H9 (cell line): Measurements from ENCODE around the gene VDR. TPM values are rescaled to one million over a fixed set of nuclear protein-coding genes. Genes with fewer than 3 reads are reported as not detected.

Source experiments
- DNase-seq: peaks from one replicate; pipeline ENCODE4 v3.0.0-alpha.2; 2017
- H2AFZ ChIP-seq: one replicate; pipeline ENCODE4 v1.6.1; 2013; ENCODE audit warnings: mild to moderate bottlenecking, low read length, control low read depth, moderate library complexity
- H2AK5ac ChIP-seq: 2 replicates; pipeline ENCODE4 v1.6.1; 2013; ENCODE audit warnings: low read length, control low read depth, mixed read lengths; ENCODE audit not compliant: insufficient read length
- H2BK120ac ChIP-seq: one replicate; pipeline ENCODE4 v1.6.1; 2013; ENCODE audit warnings: low read depth, mild to moderate bottlenecking, low read length, control low read depth, inconsistent platforms; ENCODE audit not compliant: poor library complexity, severe bottlenecking
- H2BK12ac ChIP-seq: 2 replicates; pipeline ENCODE4 v1.6.1; 2013; ENCODE audit warnings: low read length, control low read depth, mixed read lengths, low read depth; ENCODE audit not compliant: insufficient read length
- H2BK15ac ChIP-seq: 2 replicates; pipeline ENCODE4 v1.6.1; 2013; ENCODE audit warnings: low read depth, low read length, control low read depth
- H2BK20ac ChIP-seq: one replicate; pipeline ENCODE4 v1.6.1; 2013; ENCODE audit warnings: low read depth, mild to moderate bottlenecking, low read length, control low read depth, inconsistent platforms; ENCODE audit not compliant: poor library complexity, severe bottlenecking
- H2BK5ac ChIP-seq: 2 replicates; pipeline ENCODE4 v1.6.1; 2013; ENCODE audit warnings: low read length, control low read depth, mixed read lengths; ENCODE audit not compliant: insufficient read length
- H3K14ac ChIP-seq: 2 replicates; pipeline ENCODE4 v1.6.1; 2013; ENCODE audit warnings: low read length, control low read depth; ENCODE audit not compliant: insufficient read depth
- H3K18ac ChIP-seq: 2 replicates; pipeline ENCODE4 v1.6.1; 2013; ENCODE audit warnings: low read depth, mild to moderate bottlenecking, mixed read lengths, low read length, control low read depth; ENCODE audit not compliant: insufficient read length
- H3K23ac ChIP-seq: 2 replicates; pipeline ENCODE4 v1.6.1; 2013; ENCODE audit warnings: low read length, control low read depth, mixed read lengths, low read depth; ENCODE audit not compliant: insufficient read length
- H3K23me2 ChIP-seq: 2 replicates; pipeline ENCODE4 v1.6.1; 2013; ENCODE audit warnings: low read depth, mild to moderate bottlenecking, mixed read lengths, low read length, control low read depth; ENCODE audit not compliant: insufficient read length, poor library complexity, severe bottlenecking
- H3K27ac ChIP-seq: 2 replicates; pipeline ENCODE4 v1.5.1; 2013; ENCODE audit warnings: low read length, control low read depth, mixed read lengths, low read depth; ENCODE audit not compliant: insufficient read length
- H3K27me3 ChIP-seq: 2 replicates; pipeline ENCODE4 v1.6.1; 2013; ENCODE audit warnings: low read length, control low read depth, inconsistent platforms; ENCODE audit not compliant: insufficient read depth
- H3K4ac ChIP-seq: 2 replicates; pipeline ENCODE4 v1.6.1; 2013; ENCODE audit warnings: low read depth, mild to moderate bottlenecking, control low read depth, inconsistent platforms, low read length, moderate library complexity
- H3K4me1 ChIP-seq: 2 replicates; pipeline ENCODE4 v1.6.1; 2013; ENCODE audit warnings: low read length, control low read depth, inconsistent platforms; ENCODE audit not compliant: insufficient read depth
- H3K4me2 ChIP-seq: 2 replicates; pipeline ENCODE4 v1.6.1; 2013; ENCODE audit warnings: low read length, control low read depth, mixed read lengths; ENCODE audit not compliant: insufficient read length, insufficient read depth
- H3K56ac ChIP-seq: 2 replicates; pipeline ENCODE4 v1.6.1; 2013; ENCODE audit warnings: low read depth, mild to moderate bottlenecking, mixed read lengths, low read length, control low read depth; ENCODE audit not compliant: insufficient read length
- H3K79me1 ChIP-seq: 2 replicates; pipeline ENCODE4 v1.6.1; 2013; ENCODE audit warnings: low read depth, mild to moderate bottlenecking, moderate library complexity, low read length, control low read depth, inconsistent platforms; ENCODE audit not compliant: insufficient read depth, poor library complexity, severe bottlenecking
- H3K79me2 ChIP-seq: 2 replicates; pipeline ENCODE4 v1.6.1; 2013; ENCODE audit warnings: low read length, control low read depth, inconsistent platforms; ENCODE audit not compliant: insufficient read depth
- H3K9ac ChIP-seq: 2 replicates; pipeline ENCODE4 v1.6.1; 2013; ENCODE audit warnings: low read length, control low read depth, mixed read lengths; ENCODE audit not compliant: insufficient read length; ENCODE audit errors: extremely low read depth
- H3K9me3 ChIP-seq: one replicate; pipeline ENCODE4 v1.6.1; 2013; ENCODE audit warnings: low read depth, low read length, inconsistent platforms; ENCODE audit not compliant: control insufficient read depth
- H3T11ph ChIP-seq: one replicate; pipeline ENCODE4 v1.6.1; 2013; ENCODE audit warnings: mild to moderate bottlenecking, low read length, control low read depth, inconsistent platforms
- H4K20me1 ChIP-seq: one replicate; pipeline ENCODE4 v1.6.1; 2013; ENCODE audit not compliant: control insufficient read depth, insufficient read length, insufficient read depth
- H4K5ac ChIP-seq: 2 replicates; pipeline ENCODE4 v1.6.1; 2013; ENCODE audit warnings: low read depth, mild to moderate bottlenecking, mixed read lengths, low read length, control low read depth; ENCODE audit not compliant: insufficient read length
- H4K8ac ChIP-seq: replicated peaks from 2 replicates; pipeline ENCODE4 v1.6.1; 2013; ENCODE audit warnings: low read length, control low read depth, mixed read lengths, low read depth; ENCODE audit not compliant: insufficient read length
- H4K91ac ChIP-seq: 2 replicates; pipeline ENCODE4 v1.6.1; 2013; ENCODE audit warnings: low read depth, mild to moderate bottlenecking, moderate library complexity, mixed read lengths, low read length, control low read depth; ENCODE audit not compliant: insufficient read length
- H3K27ac Mint-ChIP-seq, 3 experiments: 2 replicates in 2 of 3; 3 replicates in 1 of 3; pipeline ENCODE4 v1.8.0; 2020 to 2021; ENCODE audit warnings: mixed read lengths in 3 of 3, mild to moderate bottlenecking in 1 of 3, moderate library complexity in 1 of 3
- H3K27me3 Mint-ChIP-seq: 2 replicates; pipeline ENCODE4 v1.8.0; 2021; ENCODE audit warnings: low read depth, mild to moderate bottlenecking, moderate library complexity, mixed read lengths
- H3K36me3 Mint-ChIP-seq, 3 experiments: 2 replicates in 2 of 3; 3 replicates in 1 of 3; pipeline ENCODE4 v1.8.0; 2020 to 2021; ENCODE audit warnings: low read depth in 3 of 3, mixed read lengths in 3 of 3; ENCODE audit not compliant: insufficient read depth in 1 of 3
- H3K4me1 Mint-ChIP-seq, 2 experiments: 2 replicates each; pipeline ENCODE4 v1.8.0; 2020; ENCODE audit warnings: mixed read lengths in 2 of 2
- H3K4me3 Mint-ChIP-seq, 2 experiments: 2 replicates in 1 of 2; 3 replicates in 1 of 2; pipeline ENCODE4 v1.8.0; 2020 to 2021; ENCODE audit warnings: mild to moderate bottlenecking in 2 of 2, mixed read lengths in 2 of 2, moderate library complexity in 1 of 2
- H3K9me3 Mint-ChIP-seq, 2 experiments: 2 replicates in 1 of 2; 3 replicates in 1 of 2; pipeline ENCODE4 v1.8.0; 2020; ENCODE audit warnings: mild to moderate bottlenecking in 2 of 2, mixed read lengths in 2 of 2, moderate library complexity in 1 of 2
- WGBS: extraction: QIAGEN DNeasy Blood & Tissue Kit; methylation state at CpG from one replicate; pipeline ENCODE4 v1.1.7; 2013; ENCODE audit warnings: missing lambda C conversion rate, low lambda C conversion rate, mixed read lengths; ENCODE audit not compliant: insufficient read length; ENCODE audit errors: extremely low coverage; 5-methylcytosine and 5-hydroxymethylcytosine counted together
- total RNA-seq: library from RNA; stranded (reverse); gene quantifications from 2 replicates; pipeline ENCODE4 v1.2.1, GENCODE V29; 2021
- TF ChIP-seq, protein P1 (sequence below): fragments of 200-600 bp; sonication (generic); conservative IDR thresholded peaks from 3 replicates; pipeline ENCODE4 v1.8.0; 2021; ENCODE audit warnings: antibody characterized with exemption, mild to moderate bottlenecking

Gene VDR
- total RNA-seq, 1 experiment from 2014 or later: 0.61 TPM

- Histone ChIP-seq H4K5ac (no peak overlapping the region), H3K23ac (no peak overlapping the region), H3K9me3 (no peaks in the 10 kb centered on the region), H3K79me2 (peaks cover 1% of the 10 kb centered on the region; the same call in 1 of the 2 replicates), H3K27me3 (no peaks in the 10 kb centered on the region), H2BK120ac (no peak overlapping the region), H3K9ac (no peak overlapping the region), H4K91ac (no peak overlapping the region), H3K79me1 (no peaks in the 10 kb centered on the region), H2AFZ (no peak overlapping the region), H2BK12ac (no peak overlapping the region), H2BK15ac (no peak overlapping the region), H3K18ac (no peak overlapping the region), H2BK5ac (no peak overlapping the region), H2BK20ac (no peak overlapping the region), H4K20me1 (peaks cover 2% of the 10 kb centered on the region), H3K4ac (no peak overlapping the region), H3K4me2 (no peak overlapping the region), H3K14ac (no peak overlapping the region; the same call in 1 of the 2 replicates), H3K4me1 (no peaks in the 10 kb centered on the region; the same call in 1 of the 2 replicates), H3T11ph (no peak overlapping the region), H3K23me2 (no peaks in the 10 kb centered on the region), H2AK5ac (no peak overlapping the region), H4K8ac (no peak overlapping the region), H3K56ac (no peak overlapping the region), H3K27ac (no peak overlapping the region)
- no peaks in the 10 kb centered on the region for H3K27me3 Mint-ChIP-seq
- WGBS: no CpG with 5 or more reads among the region's 7 CpGs
- H3K36me3 Mint-ChIP-seq: peaks cover 6 to 28% (median 21%) of the 10 kb centered on the region in 3 experiments; a peak in 6 of 7 replicates
- peak overlapping the region in 2 of 3 experiments; percentile 53 to 77; a peak in 4 of 7 replicates for H3K27ac Mint-ChIP-seq
- H3K4me1 Mint-ChIP-seq: peaks cover 30 to 41% of the 10 kb centered on the region in 2 experiments
- H3K4me3 Mint-ChIP-seq: no peak overlapping the region
- no peaks in the 10 kb centered on the region; a peak in 1 of 5 replicates for H3K9me3 Mint-ChIP-seq
- TF ChIP-seq, protein P1, sequence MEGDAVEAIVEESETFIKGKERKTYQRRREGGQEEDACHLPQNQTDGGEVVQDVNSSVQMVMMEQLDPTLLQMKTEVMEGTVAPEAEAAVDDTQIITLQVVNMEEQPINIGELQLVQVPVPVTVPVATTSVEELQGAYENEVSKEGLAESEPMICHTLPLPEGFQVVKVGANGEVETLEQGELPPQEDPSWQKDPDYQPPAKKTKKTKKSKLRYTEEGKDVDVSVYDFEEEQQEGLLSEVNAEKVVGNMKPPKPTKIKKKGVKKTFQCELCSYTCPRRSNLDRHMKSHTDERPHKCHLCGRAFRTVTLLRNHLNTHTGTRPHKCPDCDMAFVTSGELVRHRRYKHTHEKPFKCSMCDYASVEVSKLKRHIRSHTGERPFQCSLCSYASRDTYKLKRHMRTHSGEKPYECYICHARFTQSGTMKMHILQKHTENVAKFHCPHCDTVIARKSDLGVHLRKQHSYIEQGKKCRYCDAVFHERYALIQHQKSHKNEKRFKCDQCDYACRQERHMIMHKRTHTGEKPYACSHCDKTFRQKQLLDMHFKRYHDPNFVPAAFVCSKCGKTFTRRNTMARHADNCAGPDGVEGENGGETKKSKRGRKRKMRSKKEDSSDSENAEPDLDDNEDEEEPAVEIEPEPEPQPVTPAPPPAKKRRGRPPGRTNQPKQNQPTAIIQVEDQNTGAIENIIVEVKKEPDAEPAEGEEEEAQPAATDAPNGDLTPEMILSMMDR: no peak
- DNase-seq: no peak
These were observed 105.3 kb downstream of the VDR start for GRCh38 chr12:47799357-47799955.
